ENCODE measurements around the gene IQCF6. TPM values are rescaled to one million over a fixed set of nuclear protein-coding genes. Genes with fewer than 3 reads are reported as not detected.

IQCF6 gene
- polyA plus RNA-seq, 1 donor from 2014 or later = not detected

- no peak for TF ChIP-seq EP300 (conservative IDR thresholded peaks at IDR 0.05; ENCODE audit: poor library complexity, severe bottlenecking)
- TF ChIP-seq EZH2 (IDR thresholded peaks at IDR 0.05; ENCODE audit: borderline replicate concordance, insufficient read depth, low read length, poor library complexity, severe bottlenecking) = no peak
Measured at GRCh38 chr3:51814034-51814433, 35.0 kb upstream of the IQCF6 start (continued).

DNA sequence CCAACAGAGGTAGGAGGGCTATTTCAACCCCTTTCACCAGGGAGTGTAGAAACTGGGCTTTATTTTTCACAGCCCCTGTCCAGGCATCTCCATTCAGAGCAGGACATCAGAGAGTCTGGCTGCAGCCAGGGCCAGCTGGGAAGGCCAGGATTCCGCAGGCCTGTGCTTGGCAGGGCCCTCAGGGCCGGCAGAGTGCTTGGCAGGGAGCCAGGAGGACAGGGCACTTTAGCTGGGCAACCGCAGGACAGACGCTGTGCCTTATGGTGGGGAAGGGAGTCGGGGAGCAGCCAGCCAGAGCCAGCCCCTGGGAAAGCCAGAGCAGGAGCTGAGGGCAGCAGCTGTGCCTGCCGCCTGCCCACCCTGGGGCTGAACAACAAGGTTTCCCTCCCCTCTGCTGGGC lies 34.5 kb upstream of the IQCF6 start:
- TF ChIP-seq CTCF (IDR thresholded peaks at IDR 0.05; ENCODE audit: poor library complexity, severe bottlenecking) (no peak), EP300 (conservative IDR thresholded peaks at IDR 0.05; ENCODE audit: poor library complexity, severe bottlenecking) (no peak), RAD21 (conservative IDR thresholded peaks at IDR 0.05) (no peak), EZH2 (IDR thresholded peaks at IDR 0.05; ENCODE audit: borderline replicate concordance, insufficient read depth, low read length, poor library complexity, severe bottlenecking) (no peak), MXI1 (conservative IDR thresholded peaks at IDR 0.05; ENCODE audit: poor library complexity, severe bottlenecking) (no peak), SMC3 (conservative IDR thresholded peaks at IDR 0.05; ENCODE audit: poor library complexity) (no peak), POLR2AphosphoS5 (IDR thresholded peaks at IDR 0.05) (no peak), TAF1 (IDR thresholded peaks at IDR 0.05; ENCODE audit: low read depth) (no peak)
- TF ChIP-seq, protein P1, sequence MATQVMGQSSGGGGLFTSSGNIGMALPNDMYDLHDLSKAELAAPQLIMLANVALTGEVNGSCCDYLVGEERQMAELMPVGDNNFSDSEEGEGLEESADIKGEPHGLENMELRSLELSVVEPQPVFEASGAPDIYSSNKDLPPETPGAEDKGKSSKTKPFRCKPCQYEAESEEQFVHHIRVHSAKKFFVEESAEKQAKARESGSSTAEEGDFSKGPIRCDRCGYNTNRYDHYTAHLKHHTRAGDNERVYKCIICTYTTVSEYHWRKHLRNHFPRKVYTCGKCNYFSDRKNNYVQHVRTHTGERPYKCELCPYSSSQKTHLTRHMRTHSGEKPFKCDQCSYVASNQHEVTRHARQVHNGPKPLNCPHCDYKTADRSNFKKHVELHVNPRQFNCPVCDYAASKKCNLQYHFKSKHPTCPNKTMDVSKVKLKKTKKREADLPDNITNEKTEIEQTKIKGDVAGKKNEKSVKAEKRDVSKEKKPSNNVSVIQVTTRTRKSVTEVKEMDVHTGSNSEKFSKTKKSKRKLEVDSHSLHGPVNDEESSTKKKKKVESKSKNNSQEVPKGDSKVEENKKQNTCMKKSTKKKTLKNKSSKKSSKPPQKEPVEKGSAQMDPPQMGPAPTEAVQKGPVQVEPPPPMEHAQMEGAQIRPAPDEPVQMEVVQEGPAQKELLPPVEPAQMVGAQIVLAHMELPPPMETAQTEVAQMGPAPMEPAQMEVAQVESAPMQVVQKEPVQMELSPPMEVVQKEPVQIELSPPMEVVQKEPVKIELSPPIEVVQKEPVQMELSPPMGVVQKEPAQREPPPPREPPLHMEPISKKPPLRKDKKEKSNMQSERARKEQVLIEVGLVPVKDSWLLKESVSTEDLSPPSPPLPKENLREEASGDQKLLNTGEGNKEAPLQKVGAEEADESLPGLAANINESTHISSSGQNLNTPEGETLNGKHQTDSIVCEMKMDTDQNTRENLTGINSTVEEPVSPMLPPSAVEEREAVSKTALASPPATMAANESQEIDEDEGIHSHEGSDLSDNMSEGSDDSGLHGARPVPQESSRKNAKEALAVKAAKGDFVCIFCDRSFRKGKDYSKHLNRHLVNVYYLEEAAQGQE (IDR thresholded peaks at IDR 0.05; ENCODE audit: borderline replicate concordance) = no peak
- Histone ChIP-seq H3K27ac (ENCODE audit: low read length) (no peak overlapping the region), H3K4me3 (ENCODE audit: low read length) (no peak overlapping the region), H3K9me2 (ENCODE audit: insufficient read depth, low read length) (no peaks in the 10 kb centered on the region), H4K20me1 (ENCODE audit: insufficient read depth) (no peaks in the 10 kb centered on the region), H3K36me3 (ENCODE audit: insufficient read depth, low read length) (no peaks in the 10 kb centered on the region), H3F3A (ENCODE audit: insufficient read depth, low read length, poor library complexity, severe bottlenecking) (no peaks in the 10 kb centered on the region), H3K9me3 (ENCODE audit: low read length) (no peaks in the 10 kb centered on the region), H3K9ac (ENCODE audit: low read length) (no peak overlapping the region), H3K79me2 (replicated peaks; ENCODE audit: insufficient read depth, low read length) (no peaks in the 10 kb centered on the region), H3K4me2 (ENCODE audit: low read length) (no peak overlapping the region), H3K27me3 (ENCODE audit: insufficient read depth, low read depth, low read length) (no peaks in the 10 kb centered on the region), H2AFZ (ENCODE audit: low read depth, low read length) (no peak overlapping the region)

GRCh38 chr3:51808934-51809333 lies 29.9 kb upstream of the IQCF6 start:
- H3K9me2 ChIP-seq (ENCODE audit: insufficient read depth, low read length) = no peaks in the 10 kb centered on the region
- no peaks in the 10 kb centered on the region for H3K27me3 ChIP-seq (ENCODE audit: insufficient read depth, low read depth, low read length)
- no peak overlapping the region for H3K27ac ChIP-seq (ENCODE audit: low read length)
- H3K4me2 ChIP-seq (ENCODE audit: low read length) = no peak overlapping the region
- H3K36me3 ChIP-seq (ENCODE audit: insufficient read depth, low read length) = no peaks in the 10 kb centered on the region
- H3K9ac ChIP-seq (ENCODE audit: low read length) = no peak overlapping the region
- no peaks in the 10 kb centered on the region for H3K9me3 ChIP-seq (ENCODE audit: low read length)
- no peaks in the 10 kb centered on the region for H4K20me1 ChIP-seq (ENCODE audit: insufficient read depth)
- no peaks in the 10 kb centered on the region for H3F3A ChIP-seq (ENCODE audit: insufficient read depth, low read length, poor library complexity, severe bottlenecking)
- H3K79me2 ChIP-seq (replicated peaks; ENCODE audit: insufficient read depth, low read length) = no peaks in the 10 kb centered on the region
- H2AFZ ChIP-seq (ENCODE audit: low read depth, low read length) = no peak overlapping the region
- TF ChIP-seq SMC3 (conservative IDR thresholded peaks at IDR 0.05; ENCODE audit: poor library complexity) (no peak), EP300 (conservative IDR thresholded peaks at IDR 0.05; ENCODE audit: poor library complexity, severe bottlenecking) (no peak), RAD21 (conservative IDR thresholded peaks at IDR 0.05) (no peak), POLR2AphosphoS5 (IDR thresholded peaks at IDR 0.05) (no peak), EZH2 (IDR thresholded peaks at IDR 0.05; ENCODE audit: borderline replicate concordance, insufficient read depth, low read length, poor library complexity, severe bottlenecking) (no peak), TAF1 (IDR thresholded peaks at IDR 0.05; ENCODE audit: low read depth) (no peak), MXI1 (conservative IDR thresholded peaks at IDR 0.05; ENCODE audit: poor library complexity, severe bottlenecking) (no peak), CTCF (IDR thresholded peaks at IDR 0.05; ENCODE audit: poor library complexity, severe bottlenecking) (no peak)
- TF ChIP-seq, protein P1 (IDR thresholded peaks at IDR 0.05; ENCODE audit: borderline replicate concordance) = no peak
- H3K4me3 ChIP-seq (ENCODE audit: low read length) = no peak overlapping the region
